ENCODE measurements around the gene PRICKLE3.
"Not testable (repeated sequence)": the region's sequence is repeated elsewhere in the genome, so short reads cannot be mapped to it uniquely, and the experiment has no call there.

PRICKLE3 gene

GRCh38 chrX:49155900-49156837 lies 30.0 kb downstream of the PRICKLE3 start:
- peak; percentile 86 for DNase-seq (ENCODE audit: low read depth, low spot score)
- in situ Hi-C loops (cut with HindIII; ENCODE audit: low sequenced_read_pairs): no loop called here
- peak; percentile 52 for TF ChIP-seq CTCF (IDR thresholded peaks at IDR 0.05; ENCODE audit: low read depth, low read length)
- peak overlapping the region; percentile 43 for H3K4me3 ChIP-seq (ENCODE audit: low read depth, low read length)

DNA sequence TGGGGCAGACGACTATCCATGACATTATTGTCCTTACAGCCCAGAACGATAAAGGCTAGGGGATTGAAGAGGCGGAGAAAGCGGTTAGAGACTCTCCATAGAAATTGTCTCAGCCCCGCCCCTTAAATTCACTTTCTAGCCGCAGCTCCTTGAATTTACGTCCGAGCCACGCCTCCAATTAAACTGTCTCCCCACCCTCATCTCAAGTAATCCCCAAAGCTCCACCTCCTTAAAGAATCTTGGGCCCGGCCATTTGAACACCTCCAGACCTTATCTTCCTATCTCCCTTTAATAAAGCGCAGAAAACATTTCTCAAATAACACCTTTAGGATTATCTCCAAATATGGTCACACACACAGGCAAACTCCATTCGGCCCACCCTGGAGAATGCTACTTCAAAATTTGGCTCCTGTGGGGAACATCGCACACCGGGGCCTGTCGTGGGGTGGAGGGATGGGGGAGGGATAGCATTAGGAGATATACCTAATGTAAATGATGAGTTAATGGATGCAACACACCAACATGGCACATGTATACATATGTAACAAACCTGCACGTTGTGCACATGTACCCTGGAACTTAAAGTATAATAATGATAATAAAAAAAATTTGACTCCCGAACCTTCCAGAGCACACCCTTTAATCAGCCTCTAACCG lies 30.8 kb downstream of the PRICKLE3 start:
- no peak for TF ChIP-seq CTCF (IDR thresholded peaks at IDR 0.05; ENCODE audit: low read depth, low read length)
- DNase-seq (ENCODE audit: low read depth, low spot score): peak; percentile 80
- peak overlapping the region; percentile 43 for H3K4me3 ChIP-seq (ENCODE audit: low read depth, low read length)
- in situ Hi-C loops (cut with HindIII; ENCODE audit: low sequenced_read_pairs): no loop called here

DNA sequence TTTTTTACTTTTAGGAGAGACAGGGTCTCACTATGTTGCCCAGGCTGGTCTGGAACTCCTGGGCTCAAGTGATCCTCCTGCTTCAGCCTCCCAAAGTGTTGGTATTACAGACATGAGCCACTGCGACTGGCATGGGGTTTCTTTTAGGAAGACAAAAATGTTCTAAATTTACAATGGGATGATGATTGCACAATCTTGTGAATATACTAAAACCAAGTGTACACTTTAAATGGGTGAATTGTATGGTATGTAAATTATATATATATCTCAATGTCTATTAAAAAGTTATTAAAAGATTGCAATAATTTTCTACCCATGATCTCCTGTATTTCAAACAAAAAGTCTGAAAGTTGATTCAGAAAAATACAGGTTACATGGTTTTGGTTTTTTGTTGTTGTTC lies 32.7 kb downstream of the PRICKLE3 start:
- no peak for TF ChIP-seq CTCF (IDR thresholded peaks at IDR 0.05; ENCODE audit: low read depth, low read length)
- in situ Hi-C loops (cut with HindIII; ENCODE audit: low sequenced_read_pairs): no loop called here
- H3K4me3 ChIP-seq (ENCODE audit: low read depth, low read length): no peak overlapping the region
- no peak for DNase-seq (ENCODE audit: low read depth, low spot score)

GRCh38 chrX:49149291-49149690 lies 36.9 kb downstream of the PRICKLE3 start:
- H3K4me3 ChIP-seq (ENCODE audit: low read depth, low read length); in situ Hi-C loops (cut with HindIII; ENCODE audit: low sequenced_read_pairs); DNase-seq (ENCODE audit: low read depth, low spot score): not testable (repeated sequence)

DNA sequence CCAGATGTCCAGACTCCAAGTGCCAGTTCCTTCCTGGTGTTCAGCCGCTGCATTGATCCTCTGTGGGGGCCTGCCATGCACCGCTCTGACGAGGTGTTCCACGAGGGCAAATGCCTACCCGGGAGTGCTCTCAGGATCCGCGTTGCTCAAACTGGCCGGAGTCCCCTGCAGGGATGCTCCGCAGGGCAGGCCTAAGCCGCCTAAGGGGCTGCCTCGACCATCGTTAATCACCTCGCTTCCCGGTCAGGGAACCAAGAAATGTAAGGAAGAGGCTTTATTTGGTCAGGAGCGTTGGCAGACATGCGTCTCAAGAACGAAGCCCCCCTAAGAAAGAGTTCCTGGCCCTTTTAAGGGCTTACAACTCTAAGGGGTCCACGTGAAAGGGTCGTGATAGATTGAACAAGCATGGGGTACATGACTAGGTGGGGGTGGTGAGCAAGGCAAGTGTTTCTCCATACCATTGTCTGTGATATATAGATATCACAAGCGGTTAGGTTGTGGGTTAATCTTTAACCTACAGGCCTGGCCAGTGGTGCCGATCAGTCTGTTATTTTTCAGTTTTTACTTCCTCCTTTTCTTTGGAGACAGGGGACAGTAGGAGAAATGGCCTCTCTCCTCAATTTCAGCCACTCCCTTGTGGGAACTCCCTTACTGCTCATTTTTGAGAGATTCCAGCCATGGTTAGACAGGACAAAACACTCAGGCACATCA lies 37.6 kb downstream of the PRICKLE3 start:
- H3K4me3 ChIP-seq (ENCODE audit: low read depth, low read length); DNase-seq (ENCODE audit: low read depth, low spot score); in situ Hi-C loops (cut with HindIII; ENCODE audit: low sequenced_read_pairs): not testable (repeated sequence)

DNA sequence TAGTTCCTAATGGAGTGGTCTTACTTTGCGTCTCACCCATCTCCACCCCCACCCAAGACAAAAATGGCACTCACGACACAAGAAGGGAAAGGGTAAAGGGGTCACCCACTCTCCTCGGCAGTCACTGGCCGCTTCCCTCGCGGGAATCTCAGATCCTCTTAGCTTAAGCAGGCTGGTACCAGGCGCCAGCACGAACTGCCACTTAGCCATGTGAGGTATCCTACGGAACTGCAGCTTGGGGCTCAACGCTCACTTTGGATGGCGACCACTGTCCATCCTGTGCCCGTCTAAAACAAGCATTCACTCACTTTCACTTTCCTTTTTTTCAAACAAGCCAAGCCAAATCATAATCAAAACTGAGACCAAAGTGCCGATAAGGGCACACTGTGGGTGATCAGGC lies 38.2 kb downstream of the PRICKLE3 start:
- no peak for DNase-seq (ENCODE audit: low read depth, low spot score)
- no peak overlapping the region for H3K4me3 ChIP-seq (ENCODE audit: low read depth, low read length)
- TF ChIP-seq CTCF (IDR thresholded peaks at IDR 0.05; ENCODE audit: low read depth, low read length): no peak
- in situ Hi-C loops (cut with HindIII; ENCODE audit: low sequenced_read_pairs): no loop called here

- in situ Hi-C loops (cut with HindIII; ENCODE audit: low sequenced_read_pairs): no loop called here
- TF ChIP-seq CTCF (IDR thresholded peaks at IDR 0.05; ENCODE audit: low read depth, low read length): no peak
- no peak for DNase-seq (ENCODE audit: low read depth, low spot score)
- no peak overlapping the region for H3K4me3 ChIP-seq (ENCODE audit: low read depth, low read length)
Observed at GRCh38 chrX:49147282-49147681, 38.9 kb downstream of the PRICKLE3 start.

DNA sequence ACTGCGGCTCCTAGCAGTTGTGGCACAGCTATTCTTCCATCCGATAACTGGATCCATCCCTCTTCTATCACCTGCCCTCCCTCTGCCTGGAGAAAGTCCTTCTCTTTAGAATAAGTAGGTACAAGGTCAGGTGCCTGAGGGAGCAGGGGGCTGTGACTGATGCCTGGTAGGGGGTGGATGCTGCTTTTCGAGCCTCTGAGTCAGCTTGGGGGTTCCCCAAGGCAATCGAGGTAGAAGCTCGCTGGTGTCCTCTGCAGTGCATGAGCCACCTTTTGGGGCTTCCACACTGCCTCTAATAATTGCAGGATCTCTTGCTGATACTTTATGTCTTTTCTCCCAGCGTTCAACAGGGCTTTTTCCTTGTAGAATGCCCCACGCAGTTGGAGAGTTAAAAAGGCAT lies 43.0 kb downstream of the PRICKLE3 start:
- DNase-seq (ENCODE audit: low read depth, low spot score); in situ Hi-C loops (cut with HindIII; ENCODE audit: low sequenced_read_pairs); H3K4me3 ChIP-seq (ENCODE audit: low read depth, low read length): not testable (repeated sequence)

Data from astrocyte of the spinal cord (primary cell).